Stimulated activated CD8-positive, alpha-beta memory T cell treated with anti-CD3 and anti-CD28 coated beads, Interleukin-2, amount 100 ng/mL, for 1 hour (primary cell): ENCODE measurements around the gene RNF166.

ENCODE experiments used
- DNase-seq, 2 donors: peaks; one replicate each; pipeline ENCODE4 v3.0.0-alpha.2; 2020; ENCODE audit warnings: low read depth in 2 of 2

Gene RNF166

DNA sequence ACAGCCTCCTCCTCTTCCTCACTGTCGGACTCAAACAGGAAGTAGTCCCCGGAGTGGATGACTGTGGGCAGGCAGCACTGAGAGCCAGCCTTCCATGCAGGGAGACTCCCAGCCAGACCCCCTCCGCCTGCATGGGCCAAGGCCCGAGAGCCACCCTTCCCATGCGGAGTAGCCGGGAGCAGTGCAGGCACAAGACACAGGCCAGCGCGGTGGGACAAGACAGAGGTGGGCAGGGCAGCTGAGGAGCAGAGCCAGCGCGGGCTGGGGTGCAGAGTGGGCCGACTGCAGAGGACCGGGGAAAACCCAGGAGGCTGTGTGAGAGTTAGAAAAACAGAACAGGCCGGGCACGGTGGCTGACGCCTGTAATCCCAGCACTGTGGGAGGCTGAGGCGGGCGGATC, 17.7 kb upstream of the RNF166 start:
- DNase-seq: no peak

DNA sequence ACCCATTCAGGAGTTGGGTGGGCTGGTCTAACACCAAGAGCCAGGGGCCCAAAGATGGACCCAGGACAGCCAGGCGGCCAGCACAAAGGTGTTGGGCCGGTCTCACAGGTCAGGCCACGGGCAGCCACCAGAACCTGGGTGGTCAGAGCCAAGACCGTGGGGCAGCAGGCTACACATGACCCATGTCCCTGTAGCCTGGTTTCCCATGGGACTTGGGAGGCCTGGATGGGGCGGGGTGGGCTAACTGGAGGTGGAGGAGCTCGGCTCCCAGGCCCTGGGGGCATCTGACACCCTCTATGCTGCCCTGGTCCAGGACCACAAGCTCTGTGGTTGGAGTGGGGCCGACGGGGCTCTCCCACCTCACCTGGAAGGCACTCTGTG, 17.3 kb upstream of the RNF166 start:
- no peak for DNase-seq

DNA sequence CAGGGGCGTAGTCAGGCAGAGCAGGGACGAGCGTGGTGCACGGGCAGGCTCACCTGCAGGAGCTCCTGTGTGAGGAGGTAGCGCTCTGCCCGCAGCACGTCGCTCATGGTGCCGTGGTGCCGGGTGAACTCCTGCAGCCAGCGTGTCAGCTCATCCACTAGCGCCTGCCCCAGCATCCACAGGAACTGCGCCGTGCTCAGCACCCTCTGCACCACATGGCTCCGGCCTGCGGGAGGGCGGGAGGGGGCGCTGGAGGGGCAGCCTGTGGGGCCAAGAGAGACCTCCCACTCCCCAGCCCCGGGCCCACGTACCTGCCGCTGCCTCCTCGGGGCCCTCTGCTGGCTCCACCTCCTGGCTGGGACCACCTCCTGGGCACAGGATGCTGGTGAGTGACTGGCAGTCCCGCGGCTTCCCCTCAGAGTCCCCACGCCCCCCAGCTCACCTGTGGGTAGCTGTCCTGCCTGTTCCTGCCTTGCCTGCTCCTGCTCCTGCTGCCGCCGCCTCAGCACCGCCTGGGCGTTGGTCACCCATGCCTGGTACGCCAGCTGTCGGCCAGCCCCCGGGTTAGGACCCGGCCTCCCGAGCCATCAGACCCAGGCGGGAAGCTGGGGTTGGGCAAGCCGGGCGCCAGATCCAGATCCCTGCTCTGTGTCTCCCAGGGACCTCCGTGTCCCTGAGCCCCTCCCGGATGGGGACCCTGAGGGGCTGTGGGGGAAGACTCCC, 16.7 kb upstream of the RNF166 start:
- DNase-seq: no peak

- DNase-seq: no peak
Observed at GRCh38 chr16:88721815-88722755, 15.9 kb upstream of the RNF166 start.

- DNase-seq: no peak
Observed at GRCh38 chr16:88721236-88721635, 15.0 kb upstream of the RNF166 start.

- DNase-seq: no peak
Observed at GRCh38 chr16:88720396-88720970, 14.3 kb upstream of the RNF166 start.

GRCh38 chr16:88719933-88720296, 13.7 kb upstream of the RNF166 start:
- DNase-seq: no peak

GRCh38 chr16:88719267-88719932, 13.2 kb upstream of the RNF166 start:
- DNase-seq: no peak

- no peak for DNase-seq
Observed at GRCh38 chr16:88718178-88718577, 12.0 kb upstream of the RNF166 start.

- DNase-seq: no peak
Observed at GRCh38 chr16:88716601-88717001, 10.4 kb upstream of the RNF166 start.

DNA sequence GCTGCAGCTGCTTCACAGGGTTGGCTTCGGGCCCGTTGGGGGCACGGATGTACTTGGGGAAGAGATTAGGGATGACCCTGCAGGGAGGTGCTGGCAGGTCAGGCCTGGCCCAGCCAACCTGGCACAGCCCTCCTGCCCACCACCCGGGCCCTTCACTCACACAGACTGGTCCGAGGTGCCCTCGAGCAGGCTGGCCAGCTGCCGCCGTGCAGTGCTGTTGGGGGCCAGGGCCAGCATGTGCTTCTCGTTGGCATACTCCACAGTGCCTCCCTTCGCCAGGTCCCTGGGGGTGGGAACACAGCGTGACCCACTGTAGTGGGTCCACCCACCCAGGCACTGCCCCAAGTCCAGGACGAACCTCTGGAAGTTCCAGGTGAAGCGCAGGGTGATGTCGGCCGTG, 10.0 kb upstream of the RNF166 start:
- DNase-seq: no peak

GRCh38 chr16:88715312-88716190, 9.3 kb upstream of the RNF166 start:
- no peak for DNase-seq

- no peak for DNase-seq
Observed at GRCh38 chr16:88714420-88715302, 8.5 kb upstream of the RNF166 start.

GRCh38 chr16:88713568-88714419, 7.6 kb upstream of the RNF166 start:
- DNase-seq: no peak

GRCh38 chr16:88713054-88713453, 6.8 kb upstream of the RNF166 start:
- no peak for DNase-seq

DNA sequence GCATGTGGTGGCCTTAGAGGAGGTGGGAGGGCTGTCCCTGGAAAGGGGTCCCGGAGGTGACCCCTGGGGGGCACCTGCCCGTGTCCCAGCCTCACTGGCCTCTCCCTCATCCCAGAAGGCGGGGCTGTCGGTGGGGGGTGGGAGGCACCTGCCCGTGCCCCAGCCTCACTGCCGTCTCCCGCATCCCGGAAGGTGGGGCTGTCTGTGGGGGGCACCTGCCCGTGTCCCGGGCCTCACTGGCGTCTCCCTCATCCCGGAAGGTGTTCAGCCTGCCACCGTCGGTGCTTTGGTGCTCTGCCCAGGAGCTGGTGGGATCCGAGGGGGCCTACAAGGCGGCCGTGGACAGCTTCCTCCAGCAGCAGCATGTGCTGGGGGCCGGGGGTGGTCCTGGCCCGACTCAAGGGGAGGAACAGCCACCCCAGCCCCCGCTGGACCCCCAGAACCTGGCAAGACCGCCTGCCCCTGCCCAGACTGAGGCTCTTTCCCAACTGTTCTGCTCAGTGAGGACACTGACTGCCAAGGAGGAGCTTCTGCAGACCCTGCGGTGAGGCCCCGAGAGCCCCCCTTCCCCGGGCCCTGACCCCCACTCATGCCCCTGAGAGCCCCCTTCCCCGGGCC, 6.3 kb upstream of the RNF166 start:
- no peak for DNase-seq

GRCh38 chr16:88711750-88712340, 5.6 kb upstream of the RNF166 start:
- DNase-seq: no peak

DNA sequence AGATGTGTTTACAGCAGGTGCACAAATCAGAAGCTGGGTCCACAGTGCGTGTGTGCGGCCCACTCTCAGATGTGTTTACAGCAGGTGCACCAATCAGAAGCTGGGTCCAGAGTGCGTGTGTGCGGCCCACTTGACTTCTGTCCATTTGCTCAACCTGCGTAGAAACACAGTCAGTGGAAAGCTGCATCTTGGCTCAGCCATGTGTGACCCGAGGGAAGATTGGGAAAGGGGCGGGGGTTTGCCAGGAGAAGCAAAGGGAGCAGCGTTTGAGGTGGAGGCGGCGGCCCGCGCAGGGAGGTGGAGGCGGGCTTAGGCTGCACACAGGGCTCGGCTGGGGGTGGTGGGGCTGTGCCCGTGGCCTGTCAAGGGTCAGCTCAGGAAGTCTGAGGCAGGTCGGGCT, 4.3 kb upstream of the RNF166 start:
- DNase-seq: no peak
